GM10248 (cell line): ENCODE data around the gene CNGA3.
"Not testable (repeated sequence)": the region's sequence is repeated elsewhere in the genome, so short reads cannot be mapped to it uniquely, and the experiment has no call there.

Experiments
- CTCF ChIA-PET: fragments of 300-600 bp; sonication (Branson Sonifier 250); formaldehyde crosslinking; extraction: SDS; loops from one replicate; lab custom pipeline; 2021; ENCODE audit warnings: antibody characterized with exemption; lab: Yijun Ruan, JAX
- POLR2A ChIA-PET: fragments of 350-650 bp; sonication (Branson Sonifier 250); formaldehyde crosslinking; extraction: SDS; loops from one replicate; lab custom pipeline; 2020; ENCODE audit warnings: antibody characterized with exemption; lab: Yijun Ruan, JAX
- DNase-seq: peaks from one replicate; pipeline ENCODE4 v3.0.0; 2012; ENCODE audit errors: extremely low spot score
- TF ChIP-seq, protein P1 (sequence below): IDR thresholded peaks from 2 replicates; pipeline ENCODE4 v1.5.1; 2012; ENCODE audit warnings: mild to moderate bottlenecking, low read depth; ENCODE audit errors: extremely low read depth, missing control alignments, control extremely low read depth

Gene CNGA3

DNA sequence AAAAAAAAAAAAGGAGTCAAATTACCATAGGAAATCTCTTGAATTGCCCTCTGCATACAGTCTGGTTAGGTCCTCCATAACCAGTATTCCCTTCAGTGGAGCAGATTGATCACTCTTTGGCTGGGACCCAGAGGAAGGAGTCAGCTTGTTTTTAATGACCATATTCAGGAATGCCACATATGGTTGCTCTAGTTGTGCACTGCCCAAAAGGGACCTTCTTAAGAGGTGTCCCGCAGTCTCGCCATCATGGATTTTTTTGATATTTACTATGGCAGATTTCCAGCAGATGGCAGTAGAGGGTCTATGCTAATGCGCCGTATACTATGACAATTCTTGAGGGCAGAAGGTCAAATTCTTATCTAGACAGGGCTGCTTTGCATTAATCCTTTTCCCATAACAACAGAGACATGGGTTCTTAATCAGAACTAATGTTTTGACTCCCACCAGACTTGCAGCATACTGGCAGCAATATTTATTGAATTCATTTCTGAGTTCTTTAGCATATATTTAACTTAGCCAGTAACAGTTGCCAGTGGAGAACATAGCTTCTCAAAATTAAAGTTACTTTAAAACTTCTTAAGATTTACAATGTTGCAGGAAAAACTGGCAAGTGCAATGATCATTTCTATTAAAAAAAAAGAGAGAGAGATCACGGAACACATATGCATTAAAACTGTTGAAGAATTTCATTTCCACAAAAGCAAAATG lies 66.6 kb downstream of the CNGA3 start:
- POLR2A ChIA-PET: interaction anchor here (1.2 kb wide), 1 partner anchor 159 kb away, joined by 3 read pairs; no protein-coding TSS in a partner anchor
- TF ChIP-seq, protein P1, sequence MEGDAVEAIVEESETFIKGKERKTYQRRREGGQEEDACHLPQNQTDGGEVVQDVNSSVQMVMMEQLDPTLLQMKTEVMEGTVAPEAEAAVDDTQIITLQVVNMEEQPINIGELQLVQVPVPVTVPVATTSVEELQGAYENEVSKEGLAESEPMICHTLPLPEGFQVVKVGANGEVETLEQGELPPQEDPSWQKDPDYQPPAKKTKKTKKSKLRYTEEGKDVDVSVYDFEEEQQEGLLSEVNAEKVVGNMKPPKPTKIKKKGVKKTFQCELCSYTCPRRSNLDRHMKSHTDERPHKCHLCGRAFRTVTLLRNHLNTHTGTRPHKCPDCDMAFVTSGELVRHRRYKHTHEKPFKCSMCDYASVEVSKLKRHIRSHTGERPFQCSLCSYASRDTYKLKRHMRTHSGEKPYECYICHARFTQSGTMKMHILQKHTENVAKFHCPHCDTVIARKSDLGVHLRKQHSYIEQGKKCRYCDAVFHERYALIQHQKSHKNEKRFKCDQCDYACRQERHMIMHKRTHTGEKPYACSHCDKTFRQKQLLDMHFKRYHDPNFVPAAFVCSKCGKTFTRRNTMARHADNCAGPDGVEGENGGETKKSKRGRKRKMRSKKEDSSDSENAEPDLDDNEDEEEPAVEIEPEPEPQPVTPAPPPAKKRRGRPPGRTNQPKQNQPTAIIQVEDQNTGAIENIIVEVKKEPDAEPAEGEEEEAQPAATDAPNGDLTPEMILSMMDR: peak; percentile 68
- CTCF ChIA-PET: interaction anchor here (0.6 to 3.0 kb wide), 34 partner anchors 8 to 715 kb away, joined by 3 to 25 read pairs (median 4); no protein-coding TSS in a partner anchor
- peak; percentile 63 for DNase-seq

DNA sequence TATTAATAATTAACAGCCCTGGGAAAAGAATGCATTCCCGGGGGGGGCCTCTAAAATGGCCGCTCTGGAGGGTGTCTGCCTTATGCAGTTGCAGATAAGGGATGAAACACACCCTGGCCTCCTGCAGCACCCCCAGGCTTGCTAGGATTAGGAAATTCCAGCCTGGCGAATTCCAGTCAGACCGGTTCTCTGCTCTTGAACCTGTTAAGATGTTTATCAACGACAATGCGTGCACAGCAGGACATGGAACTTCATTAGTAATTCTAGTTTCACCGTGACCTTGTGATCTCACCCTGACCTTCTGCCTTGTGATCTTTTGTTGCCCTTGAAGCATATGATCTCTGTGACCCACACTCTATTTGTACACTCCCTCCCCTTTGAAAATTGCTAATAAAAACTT lies 68.0 kb downstream of the CNGA3 start:
- POLR2A ChIA-PET, DNase-seq: not testable (repeated sequence)
- CTCF ChIA-PET: interaction anchor here (1.3 to 2.5 kb wide), 2 partner anchors 73 to 192 kb away, joined by 6 to 9 read pairs; no protein-coding TSS in a partner anchor

DNA sequence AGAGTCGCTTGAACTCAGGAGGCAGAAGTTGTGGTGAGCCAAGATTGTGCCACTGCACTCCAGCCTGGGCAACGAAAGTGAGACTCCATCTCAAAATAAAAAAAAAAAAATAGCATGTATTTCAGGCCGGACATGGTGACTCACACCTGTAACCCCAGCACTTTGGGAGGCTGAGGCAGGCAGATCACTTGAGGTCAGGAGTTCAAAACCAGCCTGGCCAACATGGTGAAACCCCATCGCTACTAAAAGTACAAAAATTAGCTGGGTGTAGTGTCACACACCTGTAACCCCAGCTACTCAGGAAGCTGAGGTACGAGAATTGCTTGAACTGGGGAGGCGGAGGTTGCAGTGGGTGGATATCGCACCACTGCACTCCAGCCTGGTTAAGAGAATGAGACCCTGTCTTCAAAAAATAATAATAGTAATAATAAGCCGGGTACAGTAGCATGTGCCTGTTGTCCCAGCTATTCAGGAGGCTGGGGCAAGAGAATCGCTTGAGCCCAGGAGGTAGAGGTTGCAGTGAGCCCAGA lies 69.5 kb downstream of the CNGA3 start:
- POLR2A ChIA-PET, DNase-seq: not testable (repeated sequence)
- CTCF ChIA-PET: interaction anchor here (1.4 kb wide), 1 partner anchor 127 kb away, joined by 3 read pairs; no protein-coding TSS in a partner anchor

DNA sequence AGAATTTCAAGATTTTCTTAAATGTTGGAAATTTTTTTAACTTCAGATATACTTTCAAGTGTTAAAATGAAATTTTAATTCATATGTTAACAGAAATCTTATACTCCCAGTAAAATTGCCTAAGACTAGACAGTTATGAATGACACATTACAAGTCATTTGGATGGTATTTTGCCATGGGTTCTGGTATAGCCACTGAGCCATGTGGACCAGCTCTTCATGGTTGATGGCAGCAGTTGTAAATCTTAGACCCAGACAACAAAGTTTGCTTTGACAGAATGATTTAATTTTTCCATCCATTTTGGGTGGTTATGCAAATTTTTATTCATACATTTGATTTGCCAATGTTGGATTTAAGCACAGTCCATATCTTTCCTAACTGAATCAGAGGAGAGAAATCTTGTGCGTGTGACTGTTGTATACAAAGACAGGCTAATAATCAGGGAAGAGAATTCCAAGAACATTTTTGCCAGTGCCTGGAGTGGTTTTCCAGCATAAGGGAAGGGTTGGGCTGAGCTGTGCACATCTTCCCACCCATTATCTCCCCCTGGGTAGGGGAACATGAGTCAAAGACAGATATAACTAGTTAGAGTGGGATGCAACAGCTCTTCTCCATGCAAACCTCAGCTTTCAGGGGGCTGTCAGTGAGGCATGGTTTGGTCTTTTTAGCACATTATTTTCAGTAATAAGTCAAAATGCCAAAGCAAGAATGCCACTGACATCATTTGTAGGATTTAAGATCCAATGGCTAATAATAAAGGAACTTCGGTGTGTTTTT lies 70.3 kb downstream of the CNGA3 start:
- TF ChIP-seq, protein P1: no peak
- DNase-seq: no peak
- CTCF ChIA-PET: interaction anchor here (1.4 kb wide), 1 partner anchor 126 kb away, joined by 3 read pairs; no protein-coding TSS in a partner anchor
- POLR2A ChIA-PET: no interaction called here

DNA sequence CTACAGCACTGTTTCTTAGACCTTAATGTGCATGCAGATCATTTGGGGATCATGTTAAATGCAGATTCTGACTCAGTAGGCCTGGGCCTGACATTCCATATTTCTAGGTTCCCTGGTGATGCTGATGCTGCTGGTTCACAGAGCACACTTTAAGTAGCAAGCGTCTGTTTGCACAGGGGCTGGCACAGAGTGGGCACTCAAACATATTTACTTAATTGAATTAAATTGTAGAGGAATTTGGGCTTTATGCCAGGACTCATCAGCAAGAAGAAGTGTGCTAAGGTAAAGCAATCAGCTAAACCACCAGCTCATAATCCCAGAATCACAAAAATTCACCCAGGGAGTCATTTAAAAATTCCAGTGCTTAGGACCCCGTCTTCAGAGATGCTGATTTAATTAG lies 73.3 kb downstream of the CNGA3 start:
- TF ChIP-seq, protein P1: no peak
- ChIA-PET POLR2A (interaction anchor here (0.6 kb wide), 1 partner anchor 679 kb away, joined by 3 read pairs; no protein-coding TSS in a partner anchor), CTCF (no interaction called here)
- DNase-seq: no peak

DNA sequence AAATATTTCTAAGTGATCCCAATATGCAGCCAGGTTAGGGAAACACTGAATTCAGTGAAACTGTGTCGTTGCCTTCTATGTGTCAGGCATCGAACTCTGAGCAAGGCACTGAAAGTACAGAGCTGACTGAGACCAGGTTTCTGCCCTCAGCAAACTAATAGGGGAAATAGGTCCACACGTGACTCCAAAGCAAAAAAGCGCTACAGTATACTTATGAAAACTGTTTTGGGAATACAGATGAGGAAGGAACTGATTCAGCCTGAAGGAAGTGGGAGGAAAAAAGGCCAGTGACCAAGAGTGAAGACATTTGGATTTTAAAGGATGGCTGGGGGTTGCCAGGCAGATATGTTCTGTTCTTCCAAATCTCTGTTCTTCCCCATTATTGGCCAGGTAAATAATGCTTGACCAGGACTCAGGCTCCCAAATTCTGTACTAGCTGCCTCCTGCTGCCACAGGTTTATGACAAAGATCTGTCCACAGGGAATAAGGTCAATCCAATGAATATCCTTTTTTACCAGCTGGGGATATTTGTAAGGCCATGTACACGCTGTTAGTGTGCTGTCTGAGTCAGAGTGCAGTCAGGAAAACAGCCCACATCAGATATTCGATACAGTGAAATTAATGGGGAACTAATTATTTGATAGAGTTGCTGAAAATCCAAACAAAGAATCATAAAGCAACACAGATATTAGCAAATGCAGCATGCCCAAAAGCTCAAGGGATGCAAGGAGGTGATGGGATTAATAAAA lies 73.9 kb downstream of the CNGA3 start:
- TF ChIP-seq, protein P1: no peak
- ChIA-PET POLR2A (no interaction called here), CTCF (interaction anchor here (0.9 to 1.3 kb wide), 2 partner anchors 12 to 150 kb away, joined by 3 read pairs; no protein-coding TSS in a partner anchor)
- DNase-seq: no peak

DNA sequence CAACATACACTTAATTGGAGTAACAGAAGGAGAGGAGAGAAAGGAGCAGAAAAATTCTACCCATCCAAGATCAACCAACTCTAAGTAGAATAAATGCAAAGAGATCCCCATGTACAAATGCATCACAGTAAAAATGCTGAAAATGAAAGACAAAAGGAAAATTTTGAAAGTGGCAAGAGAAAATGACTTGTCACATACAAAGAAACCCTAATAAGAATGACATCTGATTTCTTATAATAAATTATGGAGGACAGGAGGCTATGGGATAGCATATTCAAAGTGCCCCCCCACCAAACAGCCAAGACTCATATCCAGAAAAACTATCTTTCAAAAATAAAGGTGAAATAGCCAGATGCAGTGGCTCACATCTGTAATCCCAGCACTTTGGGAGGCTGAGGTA lies 76.2 kb downstream of the CNGA3 start:
- CTCF ChIA-PET: no interaction called here
- no peak for DNase-seq
- TF ChIP-seq, protein P1: no peak
- POLR2A ChIA-PET: no interaction called here
